ENCODE measurements around the gene ALCAM.
A peak's percentile ranks its signal among the peaks of the same experiment; 100 is the strongest.

The ALCAM gene

GRCh38 chr3:105366326-105367062, at the start of gene ALCAM:
ALCAM (plus strand) TSS chr3:105366909.
- intact Hi-C loops (cut with DNase I) = no loop called here
- DNase-seq = peak; percentile 95 to 99 (median 98)

- intact Hi-C loops (cut with DNase I) = no loop called here
- no peak for DNase-seq
Measured at GRCh38 chr3:105317841-105318240, 48.9 kb upstream of the ALCAM start.

GRCh38 chr3:105322570-105323273, 44.0 kb upstream of the ALCAM start:
- intact Hi-C loops (cut with DNase I) = no loop called here
- no peak for DNase-seq

GRCh38 chr3:105323274-105323599, 43.5 kb upstream of the ALCAM start:
- intact Hi-C loops (cut with DNase I) = no loop called here
- DNase-seq = no peak

- intact Hi-C loops (cut with DNase I) = no loop called here
- DNase-seq = no peak
Measured at GRCh38 chr3:105324951-105325350, 41.8 kb upstream of the ALCAM start.

- DNase-seq = no peak
- intact Hi-C loops (cut with DNase I) = no loop called here
Measured at GRCh38 chr3:105327662-105328337, 38.9 kb upstream of the ALCAM start.

GRCh38 chr3:105328338-105328730, 38.4 kb upstream of the ALCAM start:
- intact Hi-C loops (cut with DNase I) = no loop called here
- DNase-seq = no peak

- DNase-seq = no peak
- intact Hi-C loops (cut with DNase I) = no loop called here
Measured at GRCh38 chr3:105332961-105333360, 33.7 kb upstream of the ALCAM start.

- DNase-seq = no peak
- intact Hi-C loops (cut with DNase I) = no loop called here
Measured at GRCh38 chr3:105334138-105334882, 32.4 kb upstream of the ALCAM start.

- intact Hi-C loops (cut with DNase I) = no loop called here
- DNase-seq = no peak
Measured at GRCh38 chr3:105339946-105340345, 26.8 kb upstream of the ALCAM start.

GRCh38 chr3:105343991-105344390, 22.7 kb upstream of the ALCAM start:
- no peak for DNase-seq
- intact Hi-C loops (cut with DNase I) = no loop called here

GRCh38 chr3:105345156-105345555, 21.6 kb upstream of the ALCAM start:
- intact Hi-C loops (cut with DNase I) = no loop called here
- DNase-seq = no peak

- intact Hi-C loops (cut with DNase I) = no loop called here
- no peak for DNase-seq
Measured at GRCh38 chr3:105347625-105348302, 18.9 kb upstream of the ALCAM start.

- intact Hi-C loops (cut with DNase I) = no loop called here
- no peak for DNase-seq
Measured at GRCh38 chr3:105348307-105348706, 18.4 kb upstream of the ALCAM start.

GRCh38 chr3:105349684-105350387, 16.9 kb upstream of the ALCAM start:
- DNase-seq = no peak
- intact Hi-C loops (cut with DNase I) = no loop called here

GRCh38 chr3:105351821-105352220, 14.9 kb upstream of the ALCAM start:
- no peak for DNase-seq
- intact Hi-C loops (cut with DNase I) = no loop called here

- intact Hi-C loops (cut with DNase I) = no loop called here
- DNase-seq = no peak
Measured at GRCh38 chr3:105352976-105353375, 13.7 kb upstream of the ALCAM start.

GRCh38 chr3:105353485-105354161, 13.1 kb upstream of the ALCAM start:
- intact Hi-C loops (cut with DNase I) = no loop called here
- DNase-seq = peak in 41 of 42 donors; percentile 24 to 82 (median 51)

Measured in head of caudate nucleus (tissue), 42 donors.